HG03439 (cell line): ENCODE results near the gene NUTF2.

Source experiments
- ATAC-seq: cut with Tn5 transposase; IDR thresholded peaks from one replicate; pipeline ENCODE4 v1.9.1; 2021; ENCODE audit warnings: mild to moderate bottlenecking, moderate library complexity; ENCODE audit not compliant: unreplicated experiment

NUTF2 gene

DNA sequence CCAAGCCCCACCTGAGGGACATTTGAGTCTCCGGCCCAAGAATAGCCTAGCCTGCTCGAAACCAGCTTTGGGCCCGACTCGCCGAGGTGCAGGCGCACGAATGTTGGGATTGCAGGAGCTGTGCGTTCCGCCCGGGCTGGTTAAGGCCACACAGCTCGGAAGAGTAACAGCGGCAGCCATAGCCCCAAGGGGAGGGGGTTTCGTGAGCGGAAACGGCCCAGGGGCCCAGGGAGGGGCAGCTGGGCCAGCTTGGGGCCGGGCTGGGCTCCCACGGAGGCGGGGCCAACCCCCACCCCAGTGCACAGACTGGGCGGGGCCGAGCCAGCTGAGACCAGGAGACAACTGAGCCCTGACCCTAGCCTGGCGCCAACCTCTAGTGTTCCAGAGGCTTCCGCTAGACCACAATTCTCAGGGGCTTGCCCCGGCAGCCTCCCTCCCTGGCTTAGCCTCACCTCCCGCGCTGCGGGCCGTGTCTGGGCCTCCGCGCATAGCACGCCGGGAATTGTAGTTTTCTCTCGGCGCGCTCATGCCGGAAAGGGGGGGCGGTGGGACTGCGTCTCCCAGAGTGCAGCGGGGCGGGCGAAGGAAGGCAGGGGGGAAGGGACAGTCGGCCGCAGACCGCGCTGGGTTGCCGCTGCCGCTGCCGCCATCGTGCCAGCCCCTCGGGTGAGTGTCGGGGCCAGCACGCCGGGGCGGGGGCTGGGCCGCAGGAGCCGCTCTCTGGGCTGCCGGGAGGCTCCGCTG is at the start of gene NUTF2:
NUTF2 (plus strand) TSS at position 614 of the 744 bp plus-strand sequence. CDS start 18,198 bp downstream, outside the sequence.
- ATAC-seq: peak; percentile 56

DNA sequence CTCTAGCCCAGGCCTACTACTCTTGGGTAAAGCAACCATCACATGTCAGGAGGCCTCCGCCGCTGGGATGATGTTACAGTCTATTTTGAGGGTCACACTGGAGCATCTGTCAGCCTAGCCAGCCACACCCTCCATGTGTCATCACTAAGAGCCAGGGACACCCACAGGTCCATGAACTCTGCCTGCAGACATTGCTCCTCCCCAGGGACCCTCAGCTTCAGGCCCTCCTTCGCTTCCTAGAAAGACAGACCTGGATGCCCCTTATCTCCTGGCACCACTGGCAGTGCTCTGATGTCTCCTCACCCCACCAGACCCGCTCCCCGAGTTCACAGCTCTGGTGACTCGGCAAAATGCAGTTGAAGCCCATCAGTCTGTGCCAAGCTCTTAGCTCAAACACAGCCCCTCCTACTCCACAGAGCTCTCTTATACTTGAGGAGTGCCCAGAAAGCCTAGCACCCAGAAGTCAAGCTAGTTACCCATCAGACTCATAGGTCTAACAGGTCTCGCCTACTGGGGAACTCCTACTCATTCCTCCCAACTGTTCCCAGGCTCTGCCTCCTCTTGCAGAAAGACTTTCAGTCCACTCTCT is 46.3 kb upstream of the NUTF2 start:
- ATAC-seq: no peak

DNA sequence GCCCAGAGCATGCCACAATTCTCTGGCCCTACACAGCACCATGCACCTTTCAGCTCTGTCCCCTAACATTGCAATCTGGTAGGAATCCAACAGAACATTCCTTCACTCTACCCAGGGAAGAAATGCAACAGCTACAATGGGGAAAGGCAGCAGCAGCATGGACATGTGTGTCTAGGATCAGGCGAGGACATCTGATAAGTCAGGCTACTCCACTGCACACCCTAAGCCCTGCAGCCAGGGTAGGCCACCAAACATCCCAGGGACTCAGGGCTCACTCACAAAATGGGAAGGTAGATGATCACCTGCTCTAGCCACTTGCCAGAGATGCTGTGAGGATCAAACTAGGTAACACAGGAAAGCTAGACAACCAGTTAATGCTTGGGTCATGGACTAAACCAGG is 45.5 kb upstream of the NUTF2 start:
- no peak for ATAC-seq

DNA sequence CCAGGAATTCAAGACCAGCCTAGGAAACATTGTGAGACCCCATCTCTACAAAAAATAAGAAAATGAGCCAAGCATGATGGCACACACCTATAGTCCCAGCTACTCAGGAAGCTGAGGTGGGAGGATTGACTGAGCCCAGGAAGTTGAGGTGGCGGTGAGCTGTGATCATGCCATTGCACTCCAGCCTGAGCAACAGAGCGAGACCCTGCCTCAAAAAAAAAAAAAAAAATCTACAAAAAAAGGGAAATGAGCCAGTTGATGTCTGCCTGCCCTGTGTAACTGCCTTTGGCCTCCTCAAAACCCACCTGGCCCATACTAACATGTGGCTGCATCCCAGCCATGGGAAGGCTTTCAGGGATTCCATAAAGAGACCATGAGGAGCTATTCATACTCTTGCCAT is 44.9 kb upstream of the NUTF2 start:
- no peak for ATAC-seq

DNA sequence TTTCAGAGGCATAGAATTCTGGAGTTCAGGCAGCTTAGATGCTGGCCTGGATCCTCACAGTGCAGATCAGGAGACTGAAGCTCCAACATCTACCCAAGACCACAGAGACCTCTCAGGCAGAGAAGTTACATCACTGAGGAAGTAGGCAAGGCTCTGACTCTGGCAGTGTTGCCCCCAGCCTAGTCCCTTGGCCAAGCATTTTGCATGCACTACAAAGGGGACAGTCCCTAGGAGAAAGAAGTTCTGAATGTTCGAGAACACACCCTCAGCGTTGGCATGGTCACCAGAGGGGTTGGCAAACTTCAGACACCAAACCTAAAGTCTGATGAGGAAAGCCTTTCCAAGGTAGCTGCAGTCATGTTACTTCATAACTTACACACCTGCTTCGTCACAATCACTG is 42.8 kb upstream of the NUTF2 start:
- no peak for ATAC-seq

DNA sequence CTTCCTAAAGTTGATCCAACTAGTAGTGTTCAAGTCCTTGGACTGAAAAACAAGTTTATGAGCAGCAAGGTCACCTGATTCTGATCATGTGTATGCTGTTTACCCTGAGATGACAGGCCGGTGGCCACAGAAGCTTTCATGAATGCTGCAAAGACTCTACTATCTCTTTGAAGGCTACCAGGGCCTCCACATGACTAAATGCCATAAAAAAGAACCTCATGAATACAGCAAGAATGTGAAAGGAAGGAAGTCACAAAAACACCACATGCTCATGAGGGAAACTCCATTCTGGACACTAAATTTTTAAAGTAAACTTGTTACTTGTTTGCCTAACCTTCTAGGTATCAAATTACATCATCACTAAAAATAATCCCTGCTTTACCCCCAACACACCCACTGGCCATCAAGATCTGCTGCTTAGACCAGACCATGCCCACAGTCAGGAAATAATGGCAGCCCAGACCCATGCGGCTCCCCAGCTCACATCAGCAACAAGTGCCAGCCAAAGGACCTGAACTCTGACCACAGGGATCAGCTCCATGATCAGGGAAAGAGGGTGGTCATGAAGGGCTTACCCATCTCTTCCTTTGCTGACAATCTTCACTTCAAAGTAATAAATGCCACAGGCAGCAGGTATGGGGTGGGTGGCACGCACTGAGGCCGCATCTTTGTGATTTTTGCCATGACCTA is 41.7 kb upstream of the NUTF2 start:
- ATAC-seq: no peak

DNA sequence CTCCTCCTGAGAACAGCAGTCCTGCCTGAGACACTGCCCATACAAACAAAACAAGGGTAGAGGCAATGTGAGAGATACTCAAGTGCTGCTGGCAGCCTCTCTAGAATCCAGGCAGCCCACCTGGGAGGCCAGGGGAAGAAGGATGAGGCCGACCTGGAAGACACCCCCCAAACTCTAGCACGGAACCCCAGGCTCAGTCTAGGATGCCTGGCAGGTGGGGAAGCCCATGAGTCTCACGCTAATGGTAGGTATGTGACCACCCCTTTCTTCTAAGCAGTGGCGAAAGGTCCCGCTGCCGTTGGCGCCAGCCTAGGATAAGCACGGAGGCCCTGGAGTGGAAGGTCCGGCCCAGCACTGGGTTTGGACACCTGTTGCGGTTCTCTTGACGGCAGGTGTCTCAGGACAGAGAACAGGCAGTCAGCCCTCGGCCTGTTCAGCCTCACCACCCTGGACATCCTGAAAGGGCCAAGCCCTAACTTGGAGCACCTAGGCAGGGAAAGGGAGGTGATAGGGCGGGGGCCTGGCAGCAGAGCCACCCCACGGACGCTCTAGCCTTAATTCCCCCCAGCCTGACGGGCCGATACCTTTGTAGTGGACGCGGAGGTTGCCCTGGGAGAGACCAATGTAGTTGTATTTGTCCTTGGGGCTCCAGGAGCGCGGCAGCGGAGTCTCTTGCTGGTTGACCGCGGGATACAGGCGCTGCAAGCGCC is 40.9 kb upstream of the NUTF2 start:
- peak; percentile 7 for ATAC-seq

DNA sequence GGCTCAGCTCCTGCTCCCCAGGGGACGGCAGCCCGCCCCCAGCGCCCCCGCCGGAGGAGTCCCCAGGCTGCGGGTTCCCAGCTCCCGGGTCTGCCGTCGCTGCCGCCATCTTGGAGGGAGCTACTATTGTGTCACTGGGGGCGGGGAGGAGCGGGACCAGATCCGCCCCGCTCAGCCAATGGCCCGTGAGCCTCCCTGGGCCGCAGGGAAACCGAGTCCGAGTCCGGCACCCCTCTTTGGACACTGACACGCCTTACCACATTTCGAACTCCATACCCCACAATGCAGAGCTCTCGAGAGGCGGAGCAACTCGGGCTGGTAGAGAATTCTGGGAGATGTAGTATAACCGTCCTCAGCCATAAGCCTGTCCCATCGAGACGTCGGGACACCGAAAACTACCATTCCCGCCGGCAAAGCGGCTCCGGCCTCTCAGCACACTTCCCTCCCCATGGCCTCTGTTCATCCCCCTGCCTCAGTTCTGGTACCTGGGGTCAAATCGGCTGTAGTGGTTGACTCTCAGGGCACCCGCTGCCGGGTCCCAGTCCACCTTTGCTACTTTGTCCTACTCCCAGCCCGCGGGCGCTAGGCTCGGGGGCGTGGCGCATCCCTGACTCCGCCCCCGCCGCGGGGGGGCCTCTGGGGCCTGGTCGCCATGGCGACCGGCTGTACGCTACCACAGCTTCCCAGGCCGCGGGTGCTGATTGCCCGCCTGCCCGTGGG is 40.1 kb upstream of the NUTF2 start, which contains the start of the genes RANBP10 and TSNAXIP1:
RANBP10 (minus strand) TSS at position 133 of the 720 bp plus-strand sequence; CDS start at position 109, 24 bp downstream.
TSNAXIP1 (plus strand) TSS at position 462 of the 720 bp plus-strand sequence. CDS start 261 bp downstream, outside the sequence.
- peak; percentile 95 for ATAC-seq

DNA sequence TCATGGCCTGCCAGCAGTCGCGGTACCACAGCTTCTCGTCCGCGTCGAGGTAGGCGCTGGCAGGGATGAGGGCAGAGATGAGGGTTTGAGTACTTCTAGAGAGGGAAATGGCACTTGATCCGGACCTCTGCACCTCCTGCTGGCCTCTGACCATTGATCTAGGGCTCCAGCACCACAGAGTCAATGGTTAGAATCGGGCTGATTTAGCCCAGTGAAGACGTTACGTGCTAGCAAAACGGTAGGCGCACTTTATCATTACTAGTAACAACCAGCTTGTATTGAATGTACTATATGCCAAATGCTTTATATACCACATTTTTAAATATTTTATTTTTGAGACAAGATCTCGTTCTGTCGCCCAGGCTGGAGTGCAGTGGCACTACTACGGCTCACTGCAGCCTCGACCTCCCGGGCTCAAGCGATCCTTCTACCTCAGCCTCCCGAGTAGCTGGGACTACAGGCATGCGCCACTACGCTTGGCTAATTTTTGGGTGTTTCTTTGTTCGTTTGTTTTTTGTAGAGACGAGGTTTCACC is 39.5 kb upstream of the NUTF2 start:
- ATAC-seq: no peak

DNA sequence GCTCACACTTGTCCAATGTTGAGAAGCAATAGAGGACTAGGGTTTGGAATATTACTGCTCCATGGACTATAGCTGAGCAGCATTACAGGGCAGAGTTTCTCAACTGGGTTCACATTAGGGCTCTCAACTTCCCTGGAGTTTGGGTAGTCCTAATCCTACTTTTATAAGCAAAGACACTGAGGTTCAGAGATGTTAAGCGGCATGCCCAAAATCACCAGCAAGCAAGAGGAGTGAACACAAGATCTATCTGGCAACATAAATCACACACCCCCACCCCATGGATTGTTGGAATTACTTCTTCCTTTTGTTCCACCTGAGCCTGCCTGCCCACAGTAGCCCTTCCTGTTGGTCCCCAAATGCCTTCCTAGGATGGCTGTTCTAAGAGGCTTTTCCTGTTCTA is 34.8 kb upstream of the NUTF2 start:
- no peak for ATAC-seq

DNA sequence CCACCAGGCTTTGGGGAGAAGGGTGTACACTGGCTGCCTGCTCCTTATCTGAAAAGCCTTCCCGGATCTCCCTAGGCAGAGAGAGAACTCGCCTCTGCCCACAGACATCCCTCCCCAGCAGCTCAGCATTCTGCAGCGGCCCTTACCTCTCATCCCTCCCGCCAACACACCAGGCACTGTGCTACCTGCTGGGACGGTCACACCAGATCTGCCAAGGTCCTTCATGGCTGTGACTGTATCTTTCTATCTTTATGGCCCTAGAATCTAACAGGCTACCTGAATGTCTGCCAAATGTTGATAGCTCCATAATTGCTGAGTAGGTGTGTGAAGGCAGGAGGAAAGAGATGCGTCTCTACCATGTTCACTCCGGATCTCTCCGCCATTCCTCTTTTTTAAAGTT is 32.2 kb upstream of the NUTF2 start:
- ATAC-seq: no peak

DNA sequence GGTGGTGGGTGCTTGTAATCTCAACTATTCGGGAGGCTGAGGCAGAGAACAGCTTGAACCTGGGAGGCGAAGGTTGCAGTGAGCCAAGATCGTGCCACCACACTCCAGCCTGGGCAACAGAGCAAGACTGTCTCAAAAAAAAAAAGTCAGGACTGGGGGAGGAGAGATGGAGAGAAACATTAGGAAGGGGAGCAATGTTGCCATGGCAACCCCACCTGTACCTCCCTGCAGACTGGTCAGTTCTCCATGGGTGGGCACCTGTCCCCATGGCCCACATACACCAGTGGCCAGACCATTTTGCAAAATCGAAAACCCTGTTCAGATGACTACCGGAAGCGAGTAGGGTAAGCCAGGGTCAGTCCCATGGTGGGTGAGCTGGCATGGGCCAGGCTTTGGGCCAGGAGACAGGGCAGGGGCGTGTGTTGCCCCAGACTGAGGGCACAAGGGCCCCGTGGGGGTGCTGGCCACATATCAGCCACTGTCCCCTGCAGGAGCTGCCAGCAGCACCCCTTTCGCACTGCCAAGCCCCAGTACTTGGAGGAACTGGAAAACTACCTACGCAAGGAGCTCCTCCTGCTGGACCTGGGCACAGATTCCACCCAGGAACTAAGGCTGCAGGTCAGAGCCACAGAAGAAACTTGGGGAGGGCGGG is 26.0 kb upstream of the NUTF2 start:
- no peak for ATAC-seq

DNA sequence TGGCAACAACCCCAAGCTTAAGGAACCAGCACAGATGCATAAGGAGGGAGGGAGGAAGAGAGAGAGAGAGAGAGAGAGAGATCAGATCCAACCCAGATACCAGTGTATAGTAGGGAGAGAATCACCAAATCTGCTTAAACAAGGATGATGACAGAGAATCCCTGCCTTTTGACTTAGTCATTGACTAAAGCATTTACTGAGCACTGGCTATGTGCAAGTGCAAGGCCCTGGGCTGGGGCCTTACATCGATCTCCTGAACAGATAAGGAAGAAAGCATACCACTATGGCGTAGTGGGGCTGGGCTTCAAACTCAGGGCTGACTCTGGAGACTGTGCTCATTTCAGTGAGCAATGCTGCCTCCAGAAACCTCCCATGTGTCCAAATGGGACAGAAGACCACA is 24.2 kb upstream of the NUTF2 start:
- no peak for ATAC-seq

DNA sequence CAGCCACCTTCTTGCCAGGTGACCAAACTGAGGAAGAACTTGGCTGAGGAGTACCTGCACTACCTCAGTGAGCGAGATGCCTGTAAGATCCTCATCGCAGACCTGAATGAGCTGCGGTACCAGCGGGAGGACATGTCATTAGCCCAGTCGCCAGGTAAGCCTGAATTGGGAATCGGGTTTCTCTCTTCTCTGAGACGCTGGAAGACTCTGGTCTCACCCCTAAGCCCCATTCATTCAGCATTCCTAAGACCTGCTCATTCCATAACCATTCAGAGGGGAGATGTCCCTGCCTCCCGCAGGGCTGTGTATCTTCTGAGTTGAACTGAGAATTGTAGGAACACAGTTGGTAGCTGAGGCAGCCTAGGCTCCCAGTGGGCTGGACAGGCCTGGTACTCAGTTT is 21.6 kb upstream of the NUTF2 start:
- ATAC-seq: no peak

DNA sequence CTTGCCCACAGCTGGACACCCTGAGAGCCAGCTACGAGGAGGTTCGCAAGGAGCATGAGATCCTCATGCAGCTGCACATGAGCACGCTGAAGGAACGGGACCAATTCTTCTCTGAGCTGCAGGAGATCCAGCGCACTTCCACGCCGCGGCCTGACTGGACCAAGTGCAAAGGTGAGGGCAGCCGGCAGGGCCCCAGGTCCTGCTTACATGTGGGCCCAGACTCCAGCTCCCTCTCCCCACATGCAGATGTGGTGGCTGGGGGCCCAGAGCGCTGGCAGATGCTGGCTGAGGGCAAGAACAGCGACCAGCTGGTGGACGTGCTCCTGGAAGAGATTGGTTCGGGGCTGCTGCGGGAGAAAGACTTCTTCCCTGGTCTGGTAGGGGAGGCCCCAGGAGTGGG is 20.8 kb upstream of the NUTF2 start:
- ATAC-seq: no peak

DNA sequence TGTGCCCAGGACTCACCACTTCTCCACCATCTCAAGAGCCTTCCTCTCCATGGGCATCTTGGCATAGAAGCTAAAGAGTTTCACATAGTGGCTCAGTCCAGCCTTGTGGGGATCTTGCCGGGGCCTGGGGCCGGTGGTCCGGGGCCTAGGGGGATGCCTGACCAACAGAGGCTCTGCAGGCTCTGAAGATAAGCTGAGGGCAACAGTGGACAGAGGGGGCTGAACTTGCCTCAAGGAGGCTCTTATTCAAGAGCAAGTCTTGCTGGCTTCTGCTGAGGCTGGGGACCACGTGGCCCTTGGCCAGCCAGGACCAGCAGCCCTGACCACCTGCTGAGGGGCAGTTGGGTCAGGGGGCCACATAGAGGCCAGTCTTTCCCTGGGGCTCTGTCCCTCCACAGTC is 18.1 kb upstream of the NUTF2 start:
- no peak for ATAC-seq

DNA sequence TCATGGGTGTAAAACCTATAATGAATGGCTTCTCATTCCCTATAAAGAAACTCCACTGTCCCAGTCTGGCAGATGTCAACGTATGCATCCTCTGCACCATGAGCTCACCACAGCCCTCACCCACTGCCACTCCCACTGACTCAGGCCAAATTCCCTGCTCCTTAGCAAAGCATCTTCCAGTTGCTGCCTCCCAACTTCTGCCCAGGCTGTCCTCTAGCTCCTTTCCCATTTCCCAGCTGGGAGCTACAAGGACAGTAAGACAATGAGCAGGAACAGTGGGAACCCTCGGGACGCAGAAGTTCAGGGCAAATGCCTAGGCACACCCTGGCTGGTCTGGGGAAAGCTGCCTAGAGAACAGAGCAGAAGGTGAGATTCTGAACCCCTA is 13.7 kb upstream of the NUTF2 start:
- no peak for ATAC-seq

DNA sequence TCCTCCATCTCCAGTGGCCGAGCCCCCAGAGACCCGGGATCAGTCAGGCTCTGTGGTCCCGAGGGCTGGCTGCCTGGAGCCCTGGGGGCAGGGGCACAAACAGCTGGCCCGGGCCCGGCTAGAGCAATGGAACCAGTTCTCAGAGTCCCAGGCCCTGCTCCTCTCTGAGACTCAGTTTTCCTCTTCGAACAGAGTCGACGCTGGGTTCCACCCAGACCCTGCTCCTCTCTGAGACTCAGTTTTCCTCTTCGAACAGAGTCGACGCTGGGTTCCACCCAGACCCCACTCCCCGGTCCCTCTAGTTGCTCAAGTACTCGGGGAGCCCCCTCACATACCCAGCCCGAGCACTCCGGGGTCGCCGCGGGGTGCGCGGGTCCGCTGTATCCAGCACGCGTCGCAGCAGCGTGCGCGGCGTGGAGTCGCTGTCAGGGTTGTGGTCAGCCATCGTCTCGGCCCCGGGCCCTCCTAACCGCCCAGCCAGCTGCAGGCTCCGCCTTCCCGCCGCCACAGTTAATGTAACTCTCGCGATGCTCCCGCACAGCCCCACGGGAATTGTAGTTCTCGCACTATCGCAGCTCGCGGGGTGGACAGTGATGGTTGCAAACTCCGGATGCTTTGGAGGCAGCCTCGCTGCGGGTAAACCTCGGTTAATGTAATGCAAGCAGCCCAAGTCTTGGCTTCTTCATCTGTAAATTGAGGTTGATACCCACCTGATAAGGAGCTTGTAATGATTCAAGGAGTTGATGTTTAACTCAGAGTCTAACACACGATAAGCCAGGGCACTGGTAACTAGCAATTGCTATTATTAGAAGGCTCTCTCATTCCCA is 13.1 kb upstream of the NUTF2 start:
- peak; percentile 92 for ATAC-seq

DNA sequence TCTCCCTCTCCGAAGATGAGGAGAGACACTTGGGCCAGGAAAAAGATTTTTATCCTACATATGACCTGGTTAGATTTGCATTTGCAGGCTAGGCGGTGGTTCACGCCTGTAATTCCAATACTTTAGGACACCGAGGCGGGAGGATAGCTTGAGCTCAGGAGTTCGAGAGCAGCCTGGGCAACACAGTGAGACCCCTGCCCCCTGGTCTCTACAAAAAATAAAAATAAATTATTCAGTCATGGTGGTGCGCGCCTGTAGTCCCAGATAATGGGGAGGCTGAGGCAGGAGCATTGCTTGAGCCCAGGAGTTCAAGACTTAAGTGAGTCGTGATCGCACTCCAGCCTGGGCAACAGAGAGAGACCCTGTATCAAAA is 12.5 kb upstream of the NUTF2 start:
- no peak for ATAC-seq
